Ishikawa (cell line): Measurements from ENCODE around the gene SYCP2L.

Experiments
- YY1 ChIP-seq: IDR thresholded peaks from 2 replicates; pipeline ENCODE4 v1.6.1; 2012; ENCODE audit warnings: low read depth
- ZBTB7A ChIP-seq: IDR thresholded peaks from 2 replicates; pipeline ENCODE4 v1.6.1; 2012; ENCODE audit warnings: low read depth
- TF ChIP-seq, protein P1 (sequence below): IDR thresholded peaks from 2 replicates; pipeline ENCODE4 v1.6.1; 2012; ENCODE audit warnings: low read depth, mild to moderate bottlenecking

DNA sequence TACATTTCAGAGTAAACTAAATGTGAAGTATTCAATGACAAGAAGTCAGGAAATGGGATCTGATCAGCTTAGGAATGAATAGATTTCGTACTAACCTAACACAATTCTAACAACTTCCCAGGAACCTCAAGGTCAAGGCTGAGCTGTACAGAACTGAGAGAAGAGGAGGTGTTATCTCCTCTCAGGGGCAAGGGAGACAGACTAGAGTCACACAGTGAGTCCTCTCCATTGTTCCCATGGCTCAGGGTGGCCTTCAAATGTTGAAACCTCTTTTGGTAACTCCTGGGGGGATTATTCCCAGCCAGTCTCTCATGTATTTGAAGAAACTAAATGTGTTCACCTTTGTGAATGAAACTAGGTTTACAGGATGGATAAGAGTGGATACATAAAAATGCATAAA is 129.6 kb downstream of the SYCP2L start:
- TF ChIP-seq ZBTB7A (no peak), YY1 (no peak)
- TF ChIP-seq, protein P1, sequence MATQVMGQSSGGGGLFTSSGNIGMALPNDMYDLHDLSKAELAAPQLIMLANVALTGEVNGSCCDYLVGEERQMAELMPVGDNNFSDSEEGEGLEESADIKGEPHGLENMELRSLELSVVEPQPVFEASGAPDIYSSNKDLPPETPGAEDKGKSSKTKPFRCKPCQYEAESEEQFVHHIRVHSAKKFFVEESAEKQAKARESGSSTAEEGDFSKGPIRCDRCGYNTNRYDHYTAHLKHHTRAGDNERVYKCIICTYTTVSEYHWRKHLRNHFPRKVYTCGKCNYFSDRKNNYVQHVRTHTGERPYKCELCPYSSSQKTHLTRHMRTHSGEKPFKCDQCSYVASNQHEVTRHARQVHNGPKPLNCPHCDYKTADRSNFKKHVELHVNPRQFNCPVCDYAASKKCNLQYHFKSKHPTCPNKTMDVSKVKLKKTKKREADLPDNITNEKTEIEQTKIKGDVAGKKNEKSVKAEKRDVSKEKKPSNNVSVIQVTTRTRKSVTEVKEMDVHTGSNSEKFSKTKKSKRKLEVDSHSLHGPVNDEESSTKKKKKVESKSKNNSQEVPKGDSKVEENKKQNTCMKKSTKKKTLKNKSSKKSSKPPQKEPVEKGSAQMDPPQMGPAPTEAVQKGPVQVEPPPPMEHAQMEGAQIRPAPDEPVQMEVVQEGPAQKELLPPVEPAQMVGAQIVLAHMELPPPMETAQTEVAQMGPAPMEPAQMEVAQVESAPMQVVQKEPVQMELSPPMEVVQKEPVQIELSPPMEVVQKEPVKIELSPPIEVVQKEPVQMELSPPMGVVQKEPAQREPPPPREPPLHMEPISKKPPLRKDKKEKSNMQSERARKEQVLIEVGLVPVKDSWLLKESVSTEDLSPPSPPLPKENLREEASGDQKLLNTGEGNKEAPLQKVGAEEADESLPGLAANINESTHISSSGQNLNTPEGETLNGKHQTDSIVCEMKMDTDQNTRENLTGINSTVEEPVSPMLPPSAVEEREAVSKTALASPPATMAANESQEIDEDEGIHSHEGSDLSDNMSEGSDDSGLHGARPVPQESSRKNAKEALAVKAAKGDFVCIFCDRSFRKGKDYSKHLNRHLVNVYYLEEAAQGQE: no peak
